Endothelial cell of umbilical vein (primary cell): ENCODE measurements around the gene DAPL1.

Source experiments
- CTCF ChIP-seq, 2 donors: IDR thresholded peaks; 1 replicate in 1 of 2; 2 replicates in 1 of 2; pipeline ENCODE4 v1.5.1; 2011; ENCODE audit warnings: low read length in 2 of 2, mild to moderate bottlenecking in 2 of 2, moderate library complexity in 2 of 2, control low read depth in 1 of 2, inconsistent platforms in 1 of 2, low read depth in 1 of 2; ENCODE audit not compliant: insufficient read depth in 1 of 2; ENCODE audit errors: extremely low read depth in 1 of 2
- FOS ChIP-seq: IDR thresholded peaks from 2 replicates; pipeline ENCODE4 v1.6.1; 2011; ENCODE audit warnings: mild to moderate bottlenecking, low read length, moderate library complexity, borderline replicate concordance; ENCODE audit not compliant: insufficient read depth
- JUN ChIP-seq: IDR thresholded peaks from 2 replicates; pipeline ENCODE4 v1.6.1; 2011; ENCODE audit warnings: borderline replicate concordance, low read depth; ENCODE audit not compliant: insufficient read length, insufficient read depth
- POLR2A ChIP-seq: IDR thresholded peaks from 2 replicates; pipeline ENCODE4 v1.6.1; 2012; ENCODE audit warnings: low read depth, mild to moderate bottlenecking, control low read depth, low read length

GRCh38 chr2:158829167-158829566 lies 34.0 kb downstream of the DAPL1 start:
- TF ChIP-seq POLR2A = no peak
- TF ChIP-seq CTCF (IDR thresholded peaks at IDR 0.05; ENCODE audit: extremely low read depth in 1 of 2, insufficient read depth in 1 of 2, low read depth in 1 of 2, low read length in 2 of 2) = no peak
- TF ChIP-seq JUN = no peak
- no peak for TF ChIP-seq FOS
